ENCODE measurements around the gene TMEM156. TPM values are rescaled to one million over a fixed set of nuclear protein-coding genes. Genes with fewer than 3 reads are reported as not detected.
A peak's percentile ranks its signal among the peaks of the same experiment; 100 is the strongest.

The TMEM156 gene, protein sequence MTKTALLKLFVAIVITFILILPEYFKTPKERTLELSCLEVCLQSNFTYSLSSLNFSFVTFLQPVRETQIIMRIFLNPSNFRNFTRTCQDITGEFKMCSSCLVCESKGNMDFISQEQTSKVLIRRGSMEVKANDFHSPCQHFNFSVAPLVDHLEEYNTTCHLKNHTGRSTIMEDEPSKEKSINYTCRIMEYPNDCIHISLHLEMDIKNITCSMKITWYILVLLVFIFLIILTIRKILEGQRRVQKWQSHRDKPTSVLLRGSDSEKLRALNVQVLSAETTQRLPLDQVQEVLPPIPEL
- under 0.01 TPM in 1 of 2 replicates, not detected in the other for total RNA-seq

DNA sequence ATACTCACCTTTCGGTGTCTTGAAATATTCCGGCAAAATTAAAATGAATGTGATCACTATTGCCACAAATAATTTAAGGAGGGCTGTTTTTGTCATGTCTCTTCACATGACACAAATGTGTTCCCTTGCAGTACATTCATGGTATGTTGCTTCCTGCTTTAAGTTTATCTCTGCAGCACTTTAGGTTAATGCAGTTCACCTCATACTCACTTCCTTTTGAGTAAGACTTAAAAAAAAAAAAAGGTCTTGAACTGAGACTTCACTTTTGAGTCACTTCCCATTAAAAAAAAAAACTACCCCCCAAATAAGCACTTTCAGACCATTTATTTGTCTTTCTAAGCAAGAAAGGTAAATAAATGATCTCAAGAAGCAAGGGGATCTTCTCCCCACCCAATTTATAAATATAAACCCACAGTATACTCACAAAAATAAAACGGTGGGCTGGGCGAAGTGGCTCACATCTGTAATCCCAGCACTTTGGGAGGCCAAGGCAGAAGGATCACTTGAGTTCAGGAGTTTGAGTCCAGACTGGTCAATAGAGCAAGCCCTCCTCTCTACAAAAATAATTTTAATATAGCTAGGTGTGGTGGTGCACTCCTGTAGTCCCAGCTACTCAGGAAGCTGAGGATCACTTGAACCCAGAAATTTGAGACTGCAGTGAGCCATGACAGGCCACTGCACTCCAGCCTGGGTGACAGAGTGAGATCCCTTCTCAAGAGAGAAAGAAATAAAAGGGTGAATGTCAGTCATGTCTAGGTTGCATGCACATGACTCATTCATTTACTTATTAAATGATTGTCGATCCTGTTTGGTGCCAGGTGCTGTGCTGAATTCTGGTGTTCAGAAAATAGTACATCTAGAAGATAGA lies at the start of gene TMEM156:
Gene TMEM156, minus strand, starts transcription at position 192 of the 868 bp plus-strand sequence. Its CDS starts 96 bp downstream, at position 96.
- DNase-seq (ENCODE audit: low read depth), result peak; percentile 73
- TF ChIP-seq, protein P1, sequence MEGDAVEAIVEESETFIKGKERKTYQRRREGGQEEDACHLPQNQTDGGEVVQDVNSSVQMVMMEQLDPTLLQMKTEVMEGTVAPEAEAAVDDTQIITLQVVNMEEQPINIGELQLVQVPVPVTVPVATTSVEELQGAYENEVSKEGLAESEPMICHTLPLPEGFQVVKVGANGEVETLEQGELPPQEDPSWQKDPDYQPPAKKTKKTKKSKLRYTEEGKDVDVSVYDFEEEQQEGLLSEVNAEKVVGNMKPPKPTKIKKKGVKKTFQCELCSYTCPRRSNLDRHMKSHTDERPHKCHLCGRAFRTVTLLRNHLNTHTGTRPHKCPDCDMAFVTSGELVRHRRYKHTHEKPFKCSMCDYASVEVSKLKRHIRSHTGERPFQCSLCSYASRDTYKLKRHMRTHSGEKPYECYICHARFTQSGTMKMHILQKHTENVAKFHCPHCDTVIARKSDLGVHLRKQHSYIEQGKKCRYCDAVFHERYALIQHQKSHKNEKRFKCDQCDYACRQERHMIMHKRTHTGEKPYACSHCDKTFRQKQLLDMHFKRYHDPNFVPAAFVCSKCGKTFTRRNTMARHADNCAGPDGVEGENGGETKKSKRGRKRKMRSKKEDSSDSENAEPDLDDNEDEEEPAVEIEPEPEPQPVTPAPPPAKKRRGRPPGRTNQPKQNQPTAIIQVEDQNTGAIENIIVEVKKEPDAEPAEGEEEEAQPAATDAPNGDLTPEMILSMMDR (IDR thresholded peaks at IDR 0.05; ENCODE audit: insufficient read depth, low read depth, low read length), result no peak
- H3K4me3 ChIP-seq (ENCODE audit: low read depth, low read length), result no peak within 1 kb of the TSS

DNA sequence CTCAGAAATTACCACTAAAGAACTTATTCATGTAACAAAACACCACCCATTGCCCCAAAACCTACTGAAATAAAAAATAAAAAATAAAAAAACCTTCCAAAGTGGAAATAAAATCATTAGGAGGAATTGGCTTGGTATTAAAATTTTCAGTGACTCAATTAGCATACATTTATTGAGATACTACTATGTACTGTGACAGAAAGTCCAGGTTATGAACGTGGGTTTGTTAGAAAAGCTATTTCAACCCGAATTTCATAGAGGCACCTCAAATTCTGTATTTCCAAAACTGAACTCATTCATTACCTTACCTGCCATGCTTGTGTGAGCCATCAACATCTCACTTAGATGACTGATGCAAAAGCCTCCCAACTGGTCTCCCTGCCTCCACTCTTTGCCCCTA lies 46.6 kb upstream of the TMEM156 start:
- no peak overlapping the region for H3K4me3 ChIP-seq (ENCODE audit: low read depth, low read length)
- TF ChIP-seq, protein P1 (IDR thresholded peaks at IDR 0.05; ENCODE audit: insufficient read depth, low read depth, low read length), result no peak
- DNase-seq (ENCODE audit: low read depth), result no peak

DNA sequence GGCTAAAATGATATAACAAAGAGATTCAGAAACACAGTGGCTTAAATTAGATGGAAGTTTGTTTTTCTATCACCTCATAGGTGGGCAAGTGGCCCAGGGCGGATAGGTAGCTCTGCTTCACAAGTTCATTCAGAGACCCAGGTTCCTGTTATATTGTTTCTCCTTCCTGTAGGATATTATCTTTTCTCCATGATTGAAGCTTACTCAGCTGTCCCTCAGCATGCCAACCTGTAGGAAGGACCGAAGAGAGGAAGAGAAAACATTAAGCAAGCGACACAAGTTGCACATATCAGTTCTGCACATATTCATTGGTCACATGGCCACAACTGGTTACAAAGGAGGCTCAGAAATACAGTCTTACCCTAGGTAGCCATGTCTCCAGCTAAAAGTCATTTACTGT lies 36.7 kb upstream of the TMEM156 start:
- H3K4me3 ChIP-seq (ENCODE audit: low read depth, low read length), result no peak overlapping the region
- DNase-seq (ENCODE audit: low read depth), result no peak
- TF ChIP-seq, protein P1 (IDR thresholded peaks at IDR 0.05; ENCODE audit: insufficient read depth, low read depth, low read length), result no peak

DNA sequence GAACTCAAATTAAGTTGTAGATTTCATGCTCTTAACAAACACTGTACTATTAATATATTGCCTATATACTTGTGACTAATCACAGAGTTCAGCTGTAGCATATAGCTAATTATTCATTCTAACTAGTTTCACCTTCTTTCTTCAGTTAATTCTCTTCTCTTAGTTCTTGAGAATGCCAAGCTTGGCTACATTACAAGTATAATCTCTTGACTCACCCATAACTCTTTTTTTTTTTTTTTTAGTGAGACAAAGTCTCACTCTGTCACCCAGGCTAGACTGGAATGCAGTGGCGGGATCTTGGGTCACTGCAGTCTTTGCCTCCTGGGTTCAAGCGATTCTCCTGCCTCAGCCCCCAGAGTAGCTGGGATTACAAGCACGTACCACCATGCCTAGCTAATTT lies 35.2 kb upstream of the TMEM156 start:
- DNase-seq (ENCODE audit: low read depth), result no peak
- TF ChIP-seq, protein P1 (IDR thresholded peaks at IDR 0.05; ENCODE audit: insufficient read depth, low read depth, low read length), result no peak
- no peak overlapping the region for H3K4me3 ChIP-seq (ENCODE audit: low read depth, low read length)

DNA sequence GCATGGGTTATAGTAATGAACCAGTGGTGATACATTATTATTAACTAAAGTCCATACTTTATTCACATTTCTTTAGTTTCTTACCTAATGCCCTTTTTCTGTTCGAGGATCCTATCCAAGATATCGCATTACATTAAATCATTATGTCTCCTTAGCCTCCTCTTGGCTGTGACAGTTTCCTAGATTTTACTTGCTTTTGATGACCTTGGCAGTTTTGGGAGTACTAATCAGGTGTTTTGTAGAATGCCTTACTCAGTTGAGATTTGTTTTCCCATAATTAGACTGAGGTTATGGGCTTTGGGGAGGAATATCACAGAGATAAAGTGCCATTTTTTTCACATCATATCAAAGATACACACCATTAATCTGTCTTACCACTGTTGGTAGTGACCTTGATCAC lies 34.8 kb upstream of the TMEM156 start:
- TF ChIP-seq, protein P1 (IDR thresholded peaks at IDR 0.05; ENCODE audit: insufficient read depth, low read depth, low read length), result no peak
- no peak for DNase-seq (ENCODE audit: low read depth)
- H3K4me3 ChIP-seq (ENCODE audit: low read depth, low read length), result no peak overlapping the region

DNA sequence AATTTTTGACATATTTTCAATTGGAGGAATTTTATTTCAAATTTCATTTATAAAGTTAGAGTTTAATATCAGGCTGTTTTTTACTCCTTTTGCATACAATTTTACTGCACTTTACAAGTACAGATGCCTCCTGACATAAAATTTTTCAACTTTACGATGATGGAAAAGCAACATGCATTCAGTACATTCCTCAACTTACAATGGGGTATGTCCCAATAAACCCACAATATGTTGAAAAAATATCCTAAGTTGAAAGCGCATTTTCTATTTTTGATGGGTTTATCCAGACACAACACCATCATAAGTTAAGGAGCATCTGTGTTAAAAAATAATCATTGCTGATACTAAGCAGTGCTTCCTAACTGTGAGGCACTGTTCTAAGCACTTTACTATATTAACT lies 34.2 kb upstream of the TMEM156 start:
- DNase-seq (ENCODE audit: low read depth), result peak; percentile 48
- TF ChIP-seq, protein P1 (IDR thresholded peaks at IDR 0.05; ENCODE audit: insufficient read depth, low read depth, low read length), result no peak
- no peak overlapping the region for H3K4me3 ChIP-seq (ENCODE audit: low read depth, low read length)

Measured in fibroblast of villous mesenchyme (primary cell).